PC-3 (cell line): ENCODE measurements around the gene KIAA1549.
"Not testable (repeated sequence)": the region's sequence is repeated elsewhere in the genome, so short reads cannot be mapped to it uniquely, and the experiment has no call there.

Experiments used
- EZH2phosphoT487 ChIP-seq: fragments of 300-600 bp; sonication (generic); IDR thresholded peaks from 2 replicates; pipeline ENCODE4 v1.6.1; 2018; ENCODE audit warnings: mild to moderate bottlenecking, antibody characterized with exemption, low read length, borderline replicate concordance
- TF ChIP-seq, protein P1 (sequence below): fragments of 300-600 bp; sonication (generic); conservative IDR thresholded peaks from 2 replicates; pipeline ENCODE4 v1.5.1; 2017; ENCODE audit warnings: antibody characterized with exemption, low read depth, mild to moderate bottlenecking, low read length

DNA sequence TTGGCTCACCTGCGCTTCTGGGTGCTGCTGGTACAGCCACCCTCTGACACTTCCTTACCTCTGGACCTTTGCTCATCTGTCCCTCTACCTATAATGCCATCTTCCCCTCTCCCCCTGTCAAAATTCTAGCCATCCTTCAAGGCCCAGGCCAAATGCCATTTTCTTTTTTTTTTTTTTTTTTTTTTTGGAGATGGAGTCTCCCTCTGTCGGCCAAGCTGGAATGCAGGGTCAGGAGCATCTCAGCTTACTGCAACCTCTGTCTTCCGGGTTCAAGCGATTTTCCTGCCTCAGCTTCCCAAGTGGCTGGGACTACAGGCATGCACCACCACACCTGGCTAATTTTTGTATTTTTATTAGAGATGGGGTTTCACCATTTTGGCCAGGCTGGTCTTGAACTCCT, 184.1 kb downstream of the KIAA1549 start:
- TF ChIP-seq EZH2phosphoT487 = not testable (repeated sequence)
- TF ChIP-seq, protein P1, sequence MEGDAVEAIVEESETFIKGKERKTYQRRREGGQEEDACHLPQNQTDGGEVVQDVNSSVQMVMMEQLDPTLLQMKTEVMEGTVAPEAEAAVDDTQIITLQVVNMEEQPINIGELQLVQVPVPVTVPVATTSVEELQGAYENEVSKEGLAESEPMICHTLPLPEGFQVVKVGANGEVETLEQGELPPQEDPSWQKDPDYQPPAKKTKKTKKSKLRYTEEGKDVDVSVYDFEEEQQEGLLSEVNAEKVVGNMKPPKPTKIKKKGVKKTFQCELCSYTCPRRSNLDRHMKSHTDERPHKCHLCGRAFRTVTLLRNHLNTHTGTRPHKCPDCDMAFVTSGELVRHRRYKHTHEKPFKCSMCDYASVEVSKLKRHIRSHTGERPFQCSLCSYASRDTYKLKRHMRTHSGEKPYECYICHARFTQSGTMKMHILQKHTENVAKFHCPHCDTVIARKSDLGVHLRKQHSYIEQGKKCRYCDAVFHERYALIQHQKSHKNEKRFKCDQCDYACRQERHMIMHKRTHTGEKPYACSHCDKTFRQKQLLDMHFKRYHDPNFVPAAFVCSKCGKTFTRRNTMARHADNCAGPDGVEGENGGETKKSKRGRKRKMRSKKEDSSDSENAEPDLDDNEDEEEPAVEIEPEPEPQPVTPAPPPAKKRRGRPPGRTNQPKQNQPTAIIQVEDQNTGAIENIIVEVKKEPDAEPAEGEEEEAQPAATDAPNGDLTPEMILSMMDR = not testable (repeated sequence)
